ENCODE measurements around the gene SMG1. TPM values are rescaled to one million over a fixed set of nuclear protein-coding genes. Genes with fewer than 3 reads are reported as not detected.
"Not testable (repeated sequence)": the region's sequence is repeated elsewhere in the genome, so short reads cannot be mapped to it uniquely, and the experiment has no call there.

Gene SMG1
- total RNA-seq, 1 donor, result 192 TPM

- Histone ChIP-seq H3K4me3 (ENCODE audit: low read length) (no peak overlapping the region), H3K9me3 (ENCODE audit: low read depth, low read length) (no peaks in the 10 kb centered on the region), H3K4me1 (ENCODE audit: insufficient read depth, low read length) (peaks cover 36% of the 10 kb centered on the region), H3K27me3 (ENCODE audit: insufficient read depth, low read length) (no peaks in the 10 kb centered on the region)
Measured at GRCh38 chr16:18782697-18783429, 143.3 kb downstream of the SMG1 start.

DNA sequence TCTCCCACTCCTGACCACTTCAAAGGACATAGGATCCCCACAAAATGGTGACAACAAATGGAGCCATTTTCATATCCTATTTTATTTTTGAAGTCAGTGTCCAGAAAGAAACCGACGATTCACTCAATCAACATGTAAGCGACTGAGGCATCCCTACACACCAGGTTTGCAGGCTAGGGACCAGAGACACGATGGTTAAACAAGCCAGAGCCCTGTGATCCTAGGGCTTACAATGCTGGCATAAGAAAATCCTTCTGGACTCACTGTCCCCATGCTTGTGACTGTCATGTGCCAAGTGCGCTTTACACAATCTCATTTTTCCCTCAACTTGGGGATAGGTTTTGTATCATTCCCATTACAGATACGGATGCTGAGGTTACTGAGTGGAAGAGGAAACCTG lies 145.0 kb downstream of the SMG1 start:
- H3K9me3 ChIP-seq (ENCODE audit: low read depth, low read length); H3K4me3 ChIP-seq (ENCODE audit: low read length); H3K27me3 ChIP-seq (ENCODE audit: insufficient read depth, low read length): not testable (repeated sequence)
- peaks cover 20% of the 10 kb centered on the region for H3K4me1 ChIP-seq (ENCODE audit: insufficient read depth, low read length)

DNA sequence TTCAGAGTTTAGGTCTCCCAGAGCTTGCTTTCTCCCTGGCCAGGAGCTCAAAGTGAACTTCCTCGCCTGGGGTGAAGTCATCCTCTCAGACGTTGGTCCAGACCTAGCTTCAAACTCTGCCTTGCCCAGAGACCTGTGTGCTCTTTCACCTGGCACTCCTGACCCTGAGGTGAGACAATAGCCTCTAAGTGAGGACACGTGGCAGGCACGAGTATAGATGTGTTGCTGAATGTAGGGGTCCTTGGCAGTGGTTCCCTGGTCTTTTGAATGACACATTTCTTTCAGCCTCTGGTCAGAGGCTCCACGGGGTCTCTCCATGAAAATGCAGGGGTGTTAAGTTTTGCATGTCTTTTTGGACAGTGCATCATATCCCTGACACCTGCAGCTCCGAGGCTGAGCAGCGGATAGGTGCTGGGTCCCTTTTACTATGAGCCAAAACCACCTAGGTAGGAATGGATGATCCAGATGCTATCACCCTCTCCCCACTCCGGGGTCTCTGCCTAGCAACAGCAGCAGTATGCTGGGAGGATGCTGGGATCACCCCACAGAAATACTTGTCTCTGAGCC lies 145.7 kb downstream of the SMG1 start:
- H3K27me3 ChIP-seq (ENCODE audit: insufficient read depth, low read length); H3K9me3 ChIP-seq (ENCODE audit: low read depth, low read length); H3K4me3 ChIP-seq (ENCODE audit: low read length): not testable (repeated sequence)
- peaks cover 13% of the 10 kb centered on the region for H3K4me1 ChIP-seq (ENCODE audit: insufficient read depth, low read length)

DNA sequence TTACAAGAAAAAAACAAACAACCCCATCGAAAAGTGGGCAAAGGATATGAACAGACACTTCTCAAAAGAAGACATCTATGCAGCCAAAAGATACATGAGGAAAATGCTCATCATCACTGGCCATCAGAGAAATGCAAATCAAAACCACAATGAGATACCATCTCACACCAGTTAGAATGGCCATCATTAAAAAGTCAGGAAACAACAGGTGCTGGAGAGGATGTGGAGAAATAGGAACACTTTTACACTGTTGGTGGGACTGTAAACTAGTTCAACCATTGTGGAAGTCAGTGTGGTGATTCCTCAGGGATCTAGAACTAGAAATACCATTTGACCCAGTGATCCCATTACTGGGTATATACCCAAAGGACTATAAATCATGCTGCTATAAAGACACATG lies 148.5 kb downstream of the SMG1 start:
- not testable (repeated sequence) for H3K27me3 ChIP-seq (ENCODE audit: insufficient read depth, low read length); H3K9me3 ChIP-seq (ENCODE audit: low read depth, low read length); H3K4me3 ChIP-seq (ENCODE audit: low read length); H3K4me1 ChIP-seq (ENCODE audit: insufficient read depth, low read length)

DNA sequence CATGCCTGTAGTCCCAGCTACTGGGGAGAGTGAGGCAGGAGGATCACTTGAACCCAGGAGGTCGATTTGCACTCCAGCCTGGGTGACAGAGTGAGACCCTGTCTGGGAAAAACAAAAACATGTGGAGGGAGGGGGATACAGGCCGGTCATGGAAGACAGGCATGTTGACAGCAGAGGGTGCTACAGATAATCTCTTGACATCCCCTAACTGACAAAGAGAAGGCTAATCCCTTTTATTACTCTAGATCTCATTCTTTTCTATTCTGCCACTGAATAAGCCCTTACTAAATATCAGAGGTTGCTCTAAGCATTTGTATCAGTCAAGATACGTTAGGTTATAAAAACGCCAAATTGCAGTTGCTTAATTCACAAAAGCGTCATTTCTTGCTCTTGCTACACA lies 149.9 kb downstream of the SMG1 start:
- not testable (repeated sequence) for H3K4me1 ChIP-seq (ENCODE audit: insufficient read depth, low read length)

DNA sequence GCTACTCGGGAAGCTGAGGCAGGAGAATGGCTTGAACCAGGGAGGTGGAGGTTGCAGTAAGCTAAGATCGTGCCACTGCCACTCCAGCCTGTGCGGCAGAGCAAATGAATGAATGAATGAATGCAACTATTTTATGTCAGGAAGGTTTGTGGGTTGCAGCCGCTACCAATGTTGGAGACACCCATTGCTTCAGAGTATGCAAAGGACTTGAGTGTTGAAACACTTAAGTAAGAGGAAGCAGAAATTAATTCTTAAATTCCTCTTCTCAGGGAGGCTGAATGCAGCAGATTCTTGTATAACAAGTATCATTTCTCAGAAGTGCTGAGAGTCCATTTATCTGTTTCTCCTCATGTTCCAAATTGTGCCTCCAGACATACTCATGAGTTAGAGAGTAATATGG lies 151.6 kb downstream of the SMG1 start:
- not testable (repeated sequence) for H3K4me1 ChIP-seq (ENCODE audit: insufficient read depth, low read length); H3K4me3 ChIP-seq (ENCODE audit: low read length); H3K27me3 ChIP-seq (ENCODE audit: insufficient read depth, low read length); H3K9me3 ChIP-seq (ENCODE audit: low read depth, low read length)

More for the DNA sequence above, 149.9 kb downstream of the SMG1 start:
- not testable (repeated sequence) for H3K4me3 ChIP-seq (ENCODE audit: low read length); H3K9me3 ChIP-seq (ENCODE audit: low read depth, low read length); H3K27me3 ChIP-seq (ENCODE audit: insufficient read depth, low read length)

DNA sequence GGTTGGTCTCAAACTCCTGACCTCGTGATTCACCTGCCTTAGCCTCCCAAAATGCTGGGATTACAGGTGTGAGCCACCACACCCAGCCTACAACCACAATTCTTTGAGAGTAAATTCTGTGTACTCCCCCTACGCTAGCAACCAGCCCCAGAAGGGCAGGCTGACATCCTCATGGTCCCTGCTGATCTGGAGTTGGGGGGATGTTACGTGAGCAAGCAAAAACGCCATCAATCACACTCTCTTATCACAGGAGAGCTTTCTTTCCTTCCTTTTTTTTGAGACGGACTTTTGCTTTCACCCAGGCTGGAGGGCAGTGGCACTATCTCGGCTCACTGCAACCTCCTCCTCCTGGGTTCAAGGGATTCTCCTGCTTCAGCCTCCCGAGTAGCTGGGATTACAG lies 154.0 kb downstream of the SMG1 start:
- not testable (repeated sequence) for H3K4me3 ChIP-seq (ENCODE audit: low read length); H3K4me1 ChIP-seq (ENCODE audit: insufficient read depth, low read length); H3K27me3 ChIP-seq (ENCODE audit: insufficient read depth, low read length); H3K9me3 ChIP-seq (ENCODE audit: low read depth, low read length)

DNA sequence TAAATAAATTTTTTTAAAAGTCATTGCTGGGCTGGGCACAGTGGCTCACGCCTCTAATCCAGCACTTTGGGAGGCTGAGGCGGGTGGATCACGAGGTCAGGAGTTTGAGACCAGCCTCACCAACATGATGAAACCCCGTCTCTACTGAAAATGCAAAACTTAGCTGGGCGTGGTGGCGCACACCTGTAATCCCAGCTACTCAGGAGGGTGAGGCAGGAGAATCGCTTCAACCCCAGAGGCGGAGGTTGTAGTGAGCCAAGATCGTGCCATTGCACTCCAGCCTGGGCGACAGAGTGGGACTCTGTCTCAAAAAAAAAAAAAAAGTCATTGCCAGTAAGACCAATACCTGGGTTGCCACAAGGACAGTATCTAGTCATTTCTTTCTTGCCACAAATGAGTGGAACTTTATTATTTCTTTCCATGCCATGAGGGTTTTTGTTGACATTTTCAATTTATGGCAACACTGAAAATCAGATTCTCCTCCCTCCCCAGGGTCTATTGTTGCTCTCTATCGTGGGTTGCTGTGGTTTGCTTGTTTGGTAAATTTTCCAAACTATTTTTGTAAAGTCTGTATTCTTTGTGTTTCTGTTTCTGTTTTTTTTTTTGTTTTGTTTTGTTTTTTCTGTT lies 155.8 kb downstream of the SMG1 start:
- H3K4me1 ChIP-seq (ENCODE audit: insufficient read depth, low read length); H3K27me3 ChIP-seq (ENCODE audit: insufficient read depth, low read length); H3K9me3 ChIP-seq (ENCODE audit: low read depth, low read length); H3K4me3 ChIP-seq (ENCODE audit: low read length): not testable (repeated sequence)

- not testable (repeated sequence) for H3K9me3 ChIP-seq (ENCODE audit: low read depth, low read length); H3K27me3 ChIP-seq (ENCODE audit: insufficient read depth, low read length); H3K4me1 ChIP-seq (ENCODE audit: insufficient read depth, low read length); H3K4me3 ChIP-seq (ENCODE audit: low read length)
Measured at GRCh38 chr16:18767217-18767616, 159.0 kb downstream of the SMG1 start.

DNA sequence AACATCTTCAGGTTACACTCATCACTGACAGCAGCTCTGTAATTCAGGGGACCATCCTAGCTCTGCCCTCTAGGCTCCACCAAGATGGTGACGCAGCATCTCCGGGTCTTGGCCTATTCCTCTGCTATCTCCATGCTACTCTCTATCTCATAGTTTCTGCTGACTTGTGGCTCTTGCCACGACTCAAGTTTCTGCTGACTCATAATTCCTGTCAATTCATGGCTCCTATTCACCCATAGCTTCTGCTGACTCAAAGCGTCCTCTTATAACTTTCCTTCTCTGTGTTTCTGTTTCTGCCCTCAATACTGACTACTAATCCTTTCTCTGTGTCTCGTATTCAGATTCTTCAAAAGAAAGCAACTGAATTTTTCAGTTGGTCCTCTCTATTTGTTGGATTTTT lies 163.5 kb downstream of the SMG1 start:
- H3K4me1 ChIP-seq (ENCODE audit: insufficient read depth, low read length); H3K27me3 ChIP-seq (ENCODE audit: insufficient read depth, low read length); H3K4me3 ChIP-seq (ENCODE audit: low read length); H3K9me3 ChIP-seq (ENCODE audit: low read depth, low read length): not testable (repeated sequence)

GRCh38 chr16:18759598-18760520 lies 166.3 kb downstream of the SMG1 start:
- not testable (repeated sequence) for H3K9me3 ChIP-seq (ENCODE audit: low read depth, low read length)

GRCh38 chr16:18757960-18758660 lies 168.1 kb downstream of the SMG1 start:
- not testable (repeated sequence) for H3K27me3 ChIP-seq (ENCODE audit: insufficient read depth, low read length); H3K9me3 ChIP-seq (ENCODE audit: low read depth, low read length); H3K4me3 ChIP-seq (ENCODE audit: low read length); H3K4me1 ChIP-seq (ENCODE audit: insufficient read depth, low read length)

More at GRCh38 chr16:18759598-18760520, 166.3 kb downstream of the SMG1 start:
- H3K4me1 ChIP-seq (ENCODE audit: insufficient read depth, low read length); H3K27me3 ChIP-seq (ENCODE audit: insufficient read depth, low read length); H3K4me3 ChIP-seq (ENCODE audit: low read length): not testable (repeated sequence)

- H3K27me3 ChIP-seq (ENCODE audit: insufficient read depth, low read length); H3K4me3 ChIP-seq (ENCODE audit: low read length); H3K4me1 ChIP-seq (ENCODE audit: insufficient read depth, low read length); H3K9me3 ChIP-seq (ENCODE audit: low read depth, low read length): not testable (repeated sequence)
Measured at GRCh38 chr16:18756639-18757038, 169.6 kb downstream of the SMG1 start.

Data from mononuclear cell (primary cell).